Measurements from ENCODE around the gene MRPL58.

MRPL58 gene

DNA sequence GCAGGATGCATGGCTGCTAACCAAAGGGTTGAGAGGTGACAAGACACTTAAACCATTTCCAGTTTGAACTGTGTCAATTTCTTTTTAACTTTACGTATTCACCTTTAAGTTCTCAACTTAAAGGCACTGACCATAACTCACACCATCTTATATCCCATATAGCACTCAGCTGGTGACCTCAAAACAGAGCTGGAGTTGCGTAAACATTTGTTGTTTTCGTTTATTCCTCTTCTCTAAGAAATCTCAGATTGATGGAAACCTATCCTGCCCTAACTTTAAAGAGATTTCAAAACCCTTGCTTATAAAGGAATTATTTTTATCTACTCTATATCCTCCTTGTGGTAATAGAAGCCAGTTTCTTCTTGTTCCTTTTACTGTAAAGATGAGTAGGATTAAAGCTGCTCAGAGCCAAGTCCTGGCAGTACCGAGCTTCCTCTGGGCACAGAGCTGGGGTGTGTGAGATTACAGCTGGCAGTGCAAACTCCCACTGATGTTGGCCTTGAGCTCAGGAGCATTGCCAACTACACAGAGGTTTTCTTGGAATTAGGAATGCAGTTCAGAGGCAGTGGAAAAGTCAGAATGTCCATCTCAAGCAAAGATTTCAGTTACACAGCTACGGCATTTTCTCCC, 35.9 kb downstream of the MRPL58 start:
- DNase-seq, result peak; percentile 39 to 52

- DNase-seq, result no peak
Observed at GRCh38 chr17:75049057-75049456, 36.6 kb downstream of the MRPL58 start.

DNA sequence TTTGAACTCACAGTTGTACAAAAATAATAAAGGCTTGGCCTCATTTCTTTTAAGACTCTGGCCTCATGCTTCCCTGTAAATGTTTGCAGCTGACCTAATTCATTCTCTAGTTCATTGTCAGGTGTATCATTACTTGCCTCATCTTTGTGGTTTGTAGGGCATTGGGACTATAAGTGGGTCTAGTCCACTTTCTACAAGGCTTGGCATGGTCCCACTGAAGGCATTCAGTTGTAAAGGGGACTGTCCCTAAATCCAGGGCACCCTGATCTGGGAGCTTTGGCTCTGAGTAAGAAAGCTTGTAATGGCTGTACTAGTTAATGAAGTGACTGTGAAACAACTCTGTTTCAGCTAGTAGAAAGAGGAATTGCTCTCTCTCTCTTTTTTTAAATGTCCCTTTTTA, 37.2 kb downstream of the MRPL58 start:
- DNase-seq, result no peak

DNA sequence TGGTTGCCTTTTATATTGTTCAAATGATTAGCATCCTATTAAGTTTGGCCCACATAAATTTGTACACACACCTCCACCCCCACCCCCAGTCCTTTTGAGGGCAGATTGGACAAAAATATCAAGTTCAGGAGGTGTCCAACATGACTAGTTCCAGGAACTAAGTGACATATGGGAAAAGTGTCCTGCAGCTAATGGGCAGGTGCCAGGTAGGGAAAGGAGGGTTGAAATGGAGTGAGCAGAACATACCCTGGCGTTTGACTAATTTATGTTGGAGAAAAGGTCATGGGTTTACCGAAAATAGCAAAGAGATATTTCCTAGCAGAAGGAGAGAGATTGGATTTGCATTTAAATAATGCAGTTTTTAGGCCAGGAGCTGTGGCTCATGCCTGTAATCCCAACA, 39.5 kb downstream of the MRPL58 start:
- no peak for DNase-seq

GRCh38 chr17:75059369-75060345, 47.2 kb downstream of the MRPL58 start:
- DNase-seq, result peak; percentile 70 to 75

DNA sequence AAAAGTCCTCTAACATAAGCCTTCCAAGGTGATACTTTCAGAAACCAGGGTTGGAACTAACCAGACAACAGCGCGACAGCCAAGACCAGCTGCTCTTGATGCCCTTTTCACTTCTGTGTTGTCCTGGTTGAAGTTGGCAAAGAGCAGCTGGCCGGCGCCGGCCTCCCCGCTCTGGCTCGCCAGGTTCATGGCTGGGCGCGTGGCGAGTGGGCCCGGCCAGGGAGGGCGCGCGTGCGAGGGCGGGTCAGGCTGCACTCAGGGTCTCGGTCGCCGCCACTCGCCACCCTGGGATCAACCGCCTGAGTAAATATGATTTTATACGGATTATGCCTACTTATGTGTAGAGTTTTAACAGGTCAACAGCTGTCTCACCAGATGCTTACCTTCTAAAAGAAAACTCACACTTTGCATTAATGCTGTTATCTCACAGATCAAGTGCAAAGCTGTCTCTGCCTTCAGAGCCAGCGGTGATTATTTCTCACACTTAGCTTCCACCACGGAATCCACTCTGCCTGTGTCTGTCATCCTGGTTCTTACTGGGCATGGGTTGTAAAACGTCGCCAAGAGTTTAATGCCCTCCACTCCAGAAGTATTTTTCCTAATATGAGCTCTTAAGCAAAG, 48.1 kb downstream of the MRPL58 start:
- DNase-seq, result no peak

DNA sequence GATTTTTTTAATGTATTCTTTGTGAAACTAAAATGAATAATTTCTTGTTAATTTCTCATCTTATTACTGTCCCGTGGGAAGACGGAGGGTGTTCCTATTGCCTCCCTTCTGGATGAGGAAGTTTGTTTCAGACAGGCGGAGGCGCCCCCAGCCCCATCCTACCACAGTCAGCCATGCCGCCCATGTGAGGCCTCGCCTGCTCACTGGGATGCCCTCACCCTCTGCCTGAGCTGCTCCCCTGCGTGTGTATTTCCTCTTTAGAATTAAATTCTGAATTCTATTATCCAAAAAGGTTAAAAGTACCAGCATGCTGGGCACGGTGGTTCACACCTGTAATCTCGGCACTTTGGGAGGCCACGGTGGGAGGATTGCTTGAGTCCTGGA, 48.6 kb downstream of the MRPL58 start:
- no peak for DNase-seq

- no peak for DNase-seq
Observed at GRCh38 chr17:75061618-75062017, 49.1 kb downstream of the MRPL58 start.

DNA sequence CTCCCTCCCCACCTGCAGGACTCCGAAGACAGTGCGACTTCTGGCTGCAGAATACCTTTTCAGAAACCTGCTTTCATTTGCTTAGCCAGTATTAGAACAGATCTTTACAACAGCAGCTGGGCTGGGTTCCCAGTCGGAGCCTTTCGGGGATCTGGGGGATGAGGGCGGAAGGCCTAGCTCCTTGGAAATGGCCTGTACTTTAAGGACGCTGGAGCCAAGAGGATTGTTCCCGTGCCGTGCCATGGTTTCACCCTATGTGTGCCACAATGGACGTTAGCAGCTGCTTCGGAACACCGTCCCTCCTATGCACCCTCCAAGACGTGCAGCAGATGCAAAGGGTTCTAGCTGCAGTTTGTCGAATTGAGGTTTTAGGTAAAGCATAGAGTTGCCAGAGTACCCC, 50.7 kb downstream of the MRPL58 start:
- no peak for DNase-seq

GRCh38 chr17:75063626-75064025, 51.2 kb downstream of the MRPL58 start:
- no peak for DNase-seq

- DNase-seq, result no peak
Observed at GRCh38 chr17:75064040-75064439, 51.6 kb downstream of the MRPL58 start.

- DNase-seq, result no peak
Observed at GRCh38 chr17:75064460-75064859, 52.0 kb downstream of the MRPL58 start.

GRCh38 chr17:75064867-75065561, 52.5 kb downstream of the MRPL58 start:
- DNase-seq, result no peak

DNA sequence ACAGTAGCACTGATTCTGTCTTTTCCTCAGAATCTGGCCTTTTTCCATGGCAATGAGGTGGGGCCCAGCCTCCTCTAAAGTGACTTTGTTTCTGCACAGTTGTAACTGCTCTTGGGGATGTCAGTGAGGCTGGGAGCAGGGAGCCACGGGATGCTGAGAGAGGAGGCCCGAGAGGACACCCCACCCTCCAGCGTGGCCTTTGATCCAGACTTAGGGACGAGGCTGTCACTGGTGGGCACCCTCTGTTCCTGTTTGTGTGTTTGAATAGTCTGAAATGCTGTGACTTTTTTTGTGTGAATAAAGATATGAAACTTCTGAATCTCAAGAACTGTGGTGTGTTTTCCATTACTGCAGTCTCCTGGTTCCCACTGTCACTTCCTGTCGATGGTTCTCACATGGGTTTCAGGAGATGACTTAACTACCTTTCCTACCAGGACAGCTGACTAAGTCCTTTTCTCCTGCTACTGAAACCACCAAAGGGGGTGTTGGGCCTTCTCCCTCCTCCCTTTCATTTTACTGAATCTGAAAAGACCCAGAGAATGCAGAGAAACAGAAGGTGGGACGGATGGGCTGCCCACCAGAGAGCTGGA, 53.2 kb downstream of the MRPL58 start:
- peak in 1 of 2 donors; percentile 27 for DNase-seq

GRCh38 chr17:75067856-75068255, 55.4 kb downstream of the MRPL58 start:
- no peak for DNase-seq

GRCh38 chr17:75068750-75069149, 56.3 kb downstream of the MRPL58 start:
- DNase-seq, result no peak

- DNase-seq, result peak; percentile 37 to 42
Observed at GRCh38 chr17:75069783-75070182, 57.3 kb downstream of the MRPL58 start.
